ENCODE data around the gene ARID1A.
"Not testable (repeated sequence)": the region's sequence is repeated elsewhere in the genome, so short reads cannot be mapped to it uniquely, and the experiment has no call there.

Gene ARID1A

GRCh38 chr1:26791626-26792025, 95.8 kb downstream of the ARID1A start:
- TF ChIP-seq POLR2A (IDR thresholded peaks at IDR 0.05; ENCODE audit: extremely low read depth, insufficient read length) = no peak
- TF ChIP-seq MAX (IDR thresholded peaks at IDR 0.05; ENCODE audit: low read depth, low read length) = no peak
- no peak for TF ChIP-seq CTCF (IDR thresholded peaks at IDR 0.05; ENCODE audit: low read depth, low read length)
- no peak overlapping the region for H3K4me3 ChIP-seq (ENCODE audit: low read depth, low read length)

GRCh38 chr1:26792924-26793323, 97.1 kb downstream of the ARID1A start:
- H3K4me3 ChIP-seq (ENCODE audit: low read depth, low read length) = no peak overlapping the region
- TF ChIP-seq MYC (IDR thresholded peaks at IDR 0.05; ENCODE audit: low read depth, low read length) = no peak
- no peak for TF ChIP-seq MAX (IDR thresholded peaks at IDR 0.05; ENCODE audit: low read depth, low read length)
- TF ChIP-seq CTCF (IDR thresholded peaks at IDR 0.05; ENCODE audit: low read depth, low read length) = no peak
- no peak for DNase-seq (ENCODE audit: low read depth)

More at GRCh38 chr1:26791626-26792025, 95.8 kb downstream of the ARID1A start:
- no peak for DNase-seq (ENCODE audit: low read depth)

GRCh38 chr1:26794391-26794790, 98.6 kb downstream of the ARID1A start:
- no peak overlapping the region for H3K4me3 ChIP-seq (ENCODE audit: low read depth, low read length)
- TF ChIP-seq MYC (IDR thresholded peaks at IDR 0.05; ENCODE audit: low read depth, low read length) (no peak), POLR2A (IDR thresholded peaks at IDR 0.05; ENCODE audit: extremely low read depth, insufficient read length) (no peak), CTCF (IDR thresholded peaks at IDR 0.05; ENCODE audit: low read depth, low read length) (no peak), MAX (IDR thresholded peaks at IDR 0.05; ENCODE audit: low read depth, low read length) (no peak)
- no peak for DNase-seq (ENCODE audit: low read depth)

GRCh38 chr1:26797627-26798026, 101.8 kb downstream of the ARID1A start:
- TF ChIP-seq POLR2A (IDR thresholded peaks at IDR 0.05; ENCODE audit: extremely low read depth, insufficient read length) = no peak
- TF ChIP-seq MYC (IDR thresholded peaks at IDR 0.05; ENCODE audit: low read depth, low read length) = no peak
- DNase-seq (ENCODE audit: low read depth) = peak; percentile 50
- no peak overlapping the region for H3K4me3 ChIP-seq (ENCODE audit: low read depth, low read length)

GRCh38 chr1:26799479-26800142, 103.8 kb downstream of the ARID1A start:
- TF ChIP-seq MAX (IDR thresholded peaks at IDR 0.05; ENCODE audit: low read depth, low read length) = no peak
- no peak for TF ChIP-seq POLR2A (IDR thresholded peaks at IDR 0.05; ENCODE audit: extremely low read depth, insufficient read length)
- TF ChIP-seq MYC (IDR thresholded peaks at IDR 0.05; ENCODE audit: low read depth, low read length) = no peak
- TF ChIP-seq CTCF (IDR thresholded peaks at IDR 0.05; ENCODE audit: low read depth, low read length) = no peak
- DNase-seq (ENCODE audit: low read depth) = no peak
- no peak overlapping the region for H3K4me3 ChIP-seq (ENCODE audit: low read depth, low read length)

- H3K4me3 ChIP-seq (ENCODE audit: low read depth, low read length); DNase-seq (ENCODE audit: low read depth): not testable (repeated sequence)
Observed at GRCh38 chr1:26803932-26804331, 108.1 kb downstream of the ARID1A start.

GRCh38 chr1:26810105-26810504, 114.3 kb downstream of the ARID1A start:
- TF ChIP-seq CTCF (IDR thresholded peaks at IDR 0.05; ENCODE audit: low read depth, low read length) = peak; percentile 84
- H3K4me3 ChIP-seq (ENCODE audit: low read depth, low read length) = not testable (repeated sequence)
- peak; percentile 71 for DNase-seq (ENCODE audit: low read depth)
